GM18505 (cell line): ENCODE data around the gene PTGES2.
"Not testable (repeated sequence)": the region's sequence is repeated elsewhere in the genome, so short reads cannot be mapped to it uniquely, and the experiment has no call there.

Source experiments
- ATAC-seq: cut with Tn5 transposase; IDR thresholded peaks from one replicate; pipeline ENCODE4 v1.9.1; 2021; ENCODE audit not compliant: unreplicated experiment
- POLR2A ChIP-seq: IDR thresholded peaks from 4 replicates; pipeline ENCODE4 v1.6.1; 2011; ENCODE audit warnings: borderline replicate concordance; ENCODE audit not compliant: insufficient read depth, insufficient read length; ENCODE audit errors: extremely low read depth

Gene PTGES2

GRCh38 chr9:128073253-128073886, 54.2 kb downstream of the PTGES2 start:
- TF ChIP-seq POLR2A = no peak
- no peak for ATAC-seq

- peak; percentile 33 for TF ChIP-seq POLR2A
- no peak for ATAC-seq
Observed at GRCh38 chr9:128072144-128073021, 55.1 kb downstream of the PTGES2 start.

- ATAC-seq = not testable (repeated sequence)
Observed at GRCh38 chr9:128071475-128071874, 56.1 kb downstream of the PTGES2 start.

- ATAC-seq = no peak
- TF ChIP-seq POLR2A = no peak
Observed at GRCh38 chr9:128070874-128071273, 56.7 kb downstream of the PTGES2 start.
